Measurements from ENCODE around the gene PTPRM. TPM values are rescaled to one million over a fixed set of nuclear protein-coding genes. Genes with fewer than 3 reads are reported as not detected.

PTPRM gene
- total RNA-seq, 1 experiment from 2014 or later: 1.6 TPM

DNA sequence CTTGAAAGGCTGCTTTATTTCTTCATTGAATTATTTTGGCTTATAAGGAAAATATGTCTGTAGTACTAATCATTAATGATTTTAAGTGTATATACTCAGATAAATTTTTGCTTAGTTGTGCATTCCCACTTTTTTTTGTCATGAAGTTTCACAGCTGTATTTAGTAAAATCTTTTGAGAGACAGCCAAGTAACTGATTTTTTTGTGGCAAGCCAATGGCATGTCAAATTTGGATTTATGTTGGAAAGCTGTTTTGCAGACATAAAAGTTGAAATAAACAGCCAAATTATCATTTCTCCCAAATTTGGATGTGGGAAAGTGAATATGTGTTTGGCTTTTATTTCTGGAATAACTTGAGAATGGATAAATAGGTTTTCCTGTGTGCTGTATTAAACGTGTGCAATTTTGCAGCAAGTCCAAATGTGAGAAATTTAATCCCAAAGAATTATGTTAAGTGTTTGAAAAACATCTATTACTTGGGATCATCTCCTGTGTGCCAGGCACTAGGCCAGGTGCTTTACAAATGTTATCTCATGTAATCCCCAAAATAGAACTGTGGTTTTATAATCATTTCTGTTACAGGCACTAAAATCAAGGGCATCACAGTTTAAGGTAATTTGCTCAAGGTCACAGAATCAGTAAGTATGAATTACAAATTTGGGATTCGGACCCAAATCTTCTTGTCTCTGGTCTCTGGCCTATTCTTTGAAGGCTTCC is 160.4 kb downstream of the PTPRM start:
- TF ChIP-seq TCF7L2 (IDR thresholded peaks at IDR 0.05; ENCODE audit: low read depth, low read length): no peak
- TF ChIP-seq SIN3A (IDR thresholded peaks at IDR 0.05; ENCODE audit: borderline replicate concordance, insufficient read depth, low read depth, low read length): no peak
- TF ChIP-seq POLR2AphosphoS5 (IDR thresholded peaks at IDR 0.05; ENCODE audit: low read depth, low read length): no peak
- TF ChIP-seq, protein P1, sequence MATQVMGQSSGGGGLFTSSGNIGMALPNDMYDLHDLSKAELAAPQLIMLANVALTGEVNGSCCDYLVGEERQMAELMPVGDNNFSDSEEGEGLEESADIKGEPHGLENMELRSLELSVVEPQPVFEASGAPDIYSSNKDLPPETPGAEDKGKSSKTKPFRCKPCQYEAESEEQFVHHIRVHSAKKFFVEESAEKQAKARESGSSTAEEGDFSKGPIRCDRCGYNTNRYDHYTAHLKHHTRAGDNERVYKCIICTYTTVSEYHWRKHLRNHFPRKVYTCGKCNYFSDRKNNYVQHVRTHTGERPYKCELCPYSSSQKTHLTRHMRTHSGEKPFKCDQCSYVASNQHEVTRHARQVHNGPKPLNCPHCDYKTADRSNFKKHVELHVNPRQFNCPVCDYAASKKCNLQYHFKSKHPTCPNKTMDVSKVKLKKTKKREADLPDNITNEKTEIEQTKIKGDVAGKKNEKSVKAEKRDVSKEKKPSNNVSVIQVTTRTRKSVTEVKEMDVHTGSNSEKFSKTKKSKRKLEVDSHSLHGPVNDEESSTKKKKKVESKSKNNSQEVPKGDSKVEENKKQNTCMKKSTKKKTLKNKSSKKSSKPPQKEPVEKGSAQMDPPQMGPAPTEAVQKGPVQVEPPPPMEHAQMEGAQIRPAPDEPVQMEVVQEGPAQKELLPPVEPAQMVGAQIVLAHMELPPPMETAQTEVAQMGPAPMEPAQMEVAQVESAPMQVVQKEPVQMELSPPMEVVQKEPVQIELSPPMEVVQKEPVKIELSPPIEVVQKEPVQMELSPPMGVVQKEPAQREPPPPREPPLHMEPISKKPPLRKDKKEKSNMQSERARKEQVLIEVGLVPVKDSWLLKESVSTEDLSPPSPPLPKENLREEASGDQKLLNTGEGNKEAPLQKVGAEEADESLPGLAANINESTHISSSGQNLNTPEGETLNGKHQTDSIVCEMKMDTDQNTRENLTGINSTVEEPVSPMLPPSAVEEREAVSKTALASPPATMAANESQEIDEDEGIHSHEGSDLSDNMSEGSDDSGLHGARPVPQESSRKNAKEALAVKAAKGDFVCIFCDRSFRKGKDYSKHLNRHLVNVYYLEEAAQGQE (IDR thresholded peaks at IDR 0.05; ENCODE audit: insufficient read depth in 1 of 2, low read depth in 2 of 2, low read length in 1 of 2): no peak
- TF ChIP-seq, protein P2, sequence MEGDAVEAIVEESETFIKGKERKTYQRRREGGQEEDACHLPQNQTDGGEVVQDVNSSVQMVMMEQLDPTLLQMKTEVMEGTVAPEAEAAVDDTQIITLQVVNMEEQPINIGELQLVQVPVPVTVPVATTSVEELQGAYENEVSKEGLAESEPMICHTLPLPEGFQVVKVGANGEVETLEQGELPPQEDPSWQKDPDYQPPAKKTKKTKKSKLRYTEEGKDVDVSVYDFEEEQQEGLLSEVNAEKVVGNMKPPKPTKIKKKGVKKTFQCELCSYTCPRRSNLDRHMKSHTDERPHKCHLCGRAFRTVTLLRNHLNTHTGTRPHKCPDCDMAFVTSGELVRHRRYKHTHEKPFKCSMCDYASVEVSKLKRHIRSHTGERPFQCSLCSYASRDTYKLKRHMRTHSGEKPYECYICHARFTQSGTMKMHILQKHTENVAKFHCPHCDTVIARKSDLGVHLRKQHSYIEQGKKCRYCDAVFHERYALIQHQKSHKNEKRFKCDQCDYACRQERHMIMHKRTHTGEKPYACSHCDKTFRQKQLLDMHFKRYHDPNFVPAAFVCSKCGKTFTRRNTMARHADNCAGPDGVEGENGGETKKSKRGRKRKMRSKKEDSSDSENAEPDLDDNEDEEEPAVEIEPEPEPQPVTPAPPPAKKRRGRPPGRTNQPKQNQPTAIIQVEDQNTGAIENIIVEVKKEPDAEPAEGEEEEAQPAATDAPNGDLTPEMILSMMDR (IDR thresholded peaks at IDR 0.05): no peak
- in situ Hi-C loops (cut with HindIII; ENCODE audit: low pct_unique_long_range_greater_than_20kb, low sequenced_read_pairs) (no loop called here), intact Hi-C loops (cut with micrococcal nuclease; ENCODE audit: unreplicated experiment) (no loop called here)
- Histone ChIP-seq H3K27ac (ENCODE audit: low read length) (no peak overlapping the region), H3K27me3 (ENCODE audit: control insufficient read depth, insufficient read depth, low read length) (no peaks in the 10 kb centered on the region), H3K9me3 (ENCODE audit: control insufficient read depth, insufficient read depth, low read depth, low read length) (no peaks in the 10 kb centered on the region), H3K36me3 (ENCODE audit: control insufficient read depth, insufficient read depth, low read length) (no peaks in the 10 kb centered on the region), H3K4me1 (ENCODE audit: control insufficient read depth, insufficient read depth, low read length) (no peaks in the 10 kb centered on the region), H3K4me3 (ENCODE audit: low read depth in 2 of 2, low read length in 2 of 2) (no peak overlapping the region)
- DNase-seq (ENCODE audit: low read depth, low spot score) (no peak), ATAC-seq (no peak)
- ChIA-PET CTCF (no interaction called here), POLR2A (no interaction called here)
- BruUV-seq (replicated peaks): no TSS peak

DNA sequence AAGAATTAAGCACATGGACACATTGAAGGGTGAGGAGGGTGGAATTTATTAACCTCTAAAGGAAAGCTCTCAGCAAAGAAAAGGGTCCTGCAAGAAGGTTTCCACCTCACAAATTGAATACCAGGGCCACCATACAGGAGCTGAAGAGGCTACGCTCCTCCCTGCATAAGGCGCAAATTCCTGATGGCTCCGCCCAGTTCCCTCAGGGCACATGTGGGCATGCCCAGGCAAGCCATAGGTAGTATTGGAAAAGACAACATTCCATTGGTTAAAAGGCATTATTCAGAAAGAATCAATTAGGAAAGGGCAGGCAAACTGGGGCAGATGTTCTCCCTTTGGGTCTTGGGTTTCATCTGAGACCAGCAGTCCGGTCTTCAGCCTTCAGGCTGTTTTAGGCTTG is 161.2 kb downstream of the PTPRM start:
- no peaks in the 10 kb centered on the region for H3K36me3 ChIP-seq (ENCODE audit: control insufficient read depth, insufficient read depth, low read length)
- no peak overlapping the region for H3K27ac ChIP-seq (ENCODE audit: low read length)
- ATAC-seq (no peak), DNase-seq (ENCODE audit: low read depth, low spot score) (no peak)
- in situ Hi-C loops (cut with HindIII; ENCODE audit: low pct_unique_long_range_greater_than_20kb, low sequenced_read_pairs) (no loop called here), intact Hi-C loops (cut with micrococcal nuclease; ENCODE audit: unreplicated experiment) (no loop called here)
- POLR2A ChIA-PET: interaction anchor here (0.6 kb wide), 1 partner anchor 419 kb away, joined by 3 read pairs; no protein-coding TSS in a partner anchor
- H3K9me3 ChIP-seq (ENCODE audit: control insufficient read depth, insufficient read depth, low read depth, low read length): no peaks in the 10 kb centered on the region
- CTCF ChIA-PET: no interaction called here
- no TSS peak for BruUV-seq (replicated peaks)
- no peak overlapping the region for H3K4me3 ChIP-seq (ENCODE audit: low read depth in 2 of 2, low read length in 2 of 2)
- no peaks in the 10 kb centered on the region for H3K27me3 ChIP-seq (ENCODE audit: control insufficient read depth, insufficient read depth, low read length)
- TF ChIP-seq, protein P2 (IDR thresholded peaks at IDR 0.05): no peak
- TF ChIP-seq SIN3A (IDR thresholded peaks at IDR 0.05; ENCODE audit: borderline replicate concordance, insufficient read depth, low read depth, low read length) (no peak), TCF7L2 (IDR thresholded peaks at IDR 0.05; ENCODE audit: low read depth, low read length) (no peak), POLR2AphosphoS5 (IDR thresholded peaks at IDR 0.05; ENCODE audit: low read depth, low read length) (no peak)
- TF ChIP-seq, protein P1 (IDR thresholded peaks at IDR 0.05; ENCODE audit: insufficient read depth in 1 of 2, low read depth in 2 of 2, low read length in 1 of 2): no peak
- no peaks in the 10 kb centered on the region for H3K4me1 ChIP-seq (ENCODE audit: control insufficient read depth, insufficient read depth, low read length)

Data from Panc1 (cell line).